Dendritic cell treated with granulocyte-macrophage colony-stimulating factor and Interleukin-4, amounts not matched to agents 40 ng/mL and 50 ng/mL, for 4 days (primary cell): ENCODE measurements around the gene PGA4.
"Not testable (repeated sequence)": the region's sequence is repeated elsewhere in the genome, so short reads cannot be mapped to it uniquely, and the experiment has no call there.

Source experiments
- H3K27ac Mint-ChIP-seq: one replicate; pipeline ENCODE4 v1.8.0; 2022; ENCODE audit warnings: mild to moderate bottlenecking, mixed read lengths
- H3K27me3 Mint-ChIP-seq: one replicate; pipeline ENCODE4 v1.8.0; 2022; ENCODE audit warnings: mild to moderate bottlenecking, mixed read lengths
- H3K36me3 Mint-ChIP-seq: one replicate; pipeline ENCODE4 v1.8.0; 2022; ENCODE audit warnings: low read depth, mixed read lengths
- H3K4me1 Mint-ChIP-seq: one replicate; pipeline ENCODE4 v1.8.0; 2022; ENCODE audit warnings: low read depth, mixed read lengths
- H3K4me3 Mint-ChIP-seq: one replicate; pipeline ENCODE4 v1.8.0; 2022; ENCODE audit warnings: mild to moderate bottlenecking, moderate library complexity, mixed read lengths
- H3K9me3 Mint-ChIP-seq: one replicate; pipeline ENCODE4 v1.8.0; 2022; ENCODE audit warnings: mixed read lengths
- intact Hi-C: fragments of 100-400 bp; cut with micrococcal nuclease; formaldehyde crosslinking; loops from one replicate; pipeline ENCODE4 v1.15.0; 2022

The PGA4 gene

GRCh38 chr11:61213711-61214324 is 8.3 kb upstream of the PGA4 start:
- H3K36me3 Mint-ChIP-seq, H3K9me3 Mint-ChIP-seq, H3K27ac Mint-ChIP-seq, H3K4me3 Mint-ChIP-seq, intact Hi-C loops, H3K27me3 Mint-ChIP-seq, H3K4me1 Mint-ChIP-seq: not testable (repeated sequence)

- H3K27me3 Mint-ChIP-seq, H3K9me3 Mint-ChIP-seq, H3K4me3 Mint-ChIP-seq, intact Hi-C loops, H3K4me1 Mint-ChIP-seq, H3K27ac Mint-ChIP-seq, H3K36me3 Mint-ChIP-seq: not testable (repeated sequence)
Measured at GRCh38 chr11:61218306-61218705, 3.8 kb upstream of the PGA4 start.

- H3K4me3 Mint-ChIP-seq, intact Hi-C loops, H3K27me3 Mint-ChIP-seq, H3K36me3 Mint-ChIP-seq, H3K27ac Mint-ChIP-seq, H3K4me1 Mint-ChIP-seq, H3K9me3 Mint-ChIP-seq: not testable (repeated sequence)
Measured at GRCh38 chr11:61219016-61219415, 3.1 kb upstream of the PGA4 start.

- H3K4me1 Mint-ChIP-seq, intact Hi-C loops, H3K27me3 Mint-ChIP-seq, H3K4me3 Mint-ChIP-seq, H3K27ac Mint-ChIP-seq, H3K9me3 Mint-ChIP-seq, H3K36me3 Mint-ChIP-seq: not testable (repeated sequence)
Measured at GRCh38 chr11:61222692-61223091, 545 bp downstream of the PGA4 start.

- H3K36me3 Mint-ChIP-seq, H3K4me1 Mint-ChIP-seq, H3K9me3 Mint-ChIP-seq, H3K4me3 Mint-ChIP-seq, H3K27me3 Mint-ChIP-seq, intact Hi-C loops, H3K27ac Mint-ChIP-seq: not testable (repeated sequence)
Measured at GRCh38 chr11:61226457-61227137, 4.5 kb downstream of the PGA4 start.

GRCh38 chr11:61229458-61229857 is 7.3 kb downstream of the PGA4 start:
- H3K27me3 Mint-ChIP-seq, H3K4me1 Mint-ChIP-seq, H3K36me3 Mint-ChIP-seq, H3K4me3 Mint-ChIP-seq, intact Hi-C loops, H3K27ac Mint-ChIP-seq, H3K9me3 Mint-ChIP-seq: not testable (repeated sequence)

- H3K9me3 Mint-ChIP-seq, H3K4me3 Mint-ChIP-seq, H3K4me1 Mint-ChIP-seq, H3K27me3 Mint-ChIP-seq, intact Hi-C loops, H3K27ac Mint-ChIP-seq, H3K36me3 Mint-ChIP-seq: not testable (repeated sequence)
Measured at GRCh38 chr11:61231033-61231432, 8.9 kb downstream of the PGA4 start.

GRCh38 chr11:61231585-61231984 is 9.4 kb downstream of the PGA4 start:
- H3K27ac Mint-ChIP-seq, H3K9me3 Mint-ChIP-seq, intact Hi-C loops, H3K4me1 Mint-ChIP-seq, H3K27me3 Mint-ChIP-seq, H3K36me3 Mint-ChIP-seq, H3K4me3 Mint-ChIP-seq: not testable (repeated sequence)

- H3K4me3 Mint-ChIP-seq, H3K27me3 Mint-ChIP-seq, intact Hi-C loops, H3K27ac Mint-ChIP-seq, H3K4me1 Mint-ChIP-seq, H3K9me3 Mint-ChIP-seq, H3K36me3 Mint-ChIP-seq: not testable (repeated sequence)
Measured at GRCh38 chr11:61232548-61233145, 10.5 kb downstream of the PGA4 start.

GRCh38 chr11:61237130-61237529 is 15.0 kb downstream of the PGA4 start:
- H3K36me3 Mint-ChIP-seq, H3K4me1 Mint-ChIP-seq, H3K4me3 Mint-ChIP-seq, intact Hi-C loops, H3K27ac Mint-ChIP-seq, H3K27me3 Mint-ChIP-seq, H3K9me3 Mint-ChIP-seq: not testable (repeated sequence)

- intact Hi-C loops, H3K9me3 Mint-ChIP-seq, H3K36me3 Mint-ChIP-seq, H3K27me3 Mint-ChIP-seq, H3K4me1 Mint-ChIP-seq: not testable (repeated sequence)
- peak overlapping the region; percentile 77 for H3K27ac Mint-ChIP-seq
- peak overlapping the region; percentile 44 for H3K4me3 Mint-ChIP-seq
Measured at GRCh38 chr11:61240288-61240687, 18.1 kb downstream of the PGA4 start.

GRCh38 chr11:61240875-61241274 is 18.7 kb downstream of the PGA4 start, which contains the start of gene PGA5:
PGA5 (plus strand) TSS chr11:61241175; CDS start chr11:61241227, 52 bp downstream.
- H3K27ac Mint-ChIP-seq: peak within 1 kb of the TSS; percentile 77
- H3K4me1 Mint-ChIP-seq, H3K9me3 Mint-ChIP-seq, H3K27me3 Mint-ChIP-seq, intact Hi-C loops, H3K36me3 Mint-ChIP-seq: not testable (repeated sequence)
- peak within 1 kb of the TSS; percentile 44 for H3K4me3 Mint-ChIP-seq

- H3K27me3 Mint-ChIP-seq, H3K4me1 Mint-ChIP-seq, H3K27ac Mint-ChIP-seq, H3K36me3 Mint-ChIP-seq, intact Hi-C loops, H3K4me3 Mint-ChIP-seq, H3K9me3 Mint-ChIP-seq: not testable (repeated sequence)
Measured at GRCh38 chr11:61241526-61241925, 19.4 kb downstream of the PGA4 start.

- intact Hi-C loops, H3K4me1 Mint-ChIP-seq, H3K27ac Mint-ChIP-seq, H3K36me3 Mint-ChIP-seq, H3K9me3 Mint-ChIP-seq, H3K4me3 Mint-ChIP-seq: not testable (repeated sequence)
- H3K27me3 Mint-ChIP-seq: peaks cover 12% of the 10 kb centered on the region
Measured at GRCh38 chr11:61245284-61245964, 23.3 kb downstream of the PGA4 start.
